Effector CD8-positive, alpha-beta T cell (primary cell): Measurements from ENCODE around the gene SLC12A5.
"Not testable (repeated sequence)": the region's sequence is repeated elsewhere in the genome, so short reads cannot be mapped to it uniquely, and the experiment has no call there.

Source experiments
- DNase-seq: peaks from one replicate; lab custom pipeline; 2025; lab: John Stamatoyannopoulos, UW
- total RNA-seq, 4 experiments: gene quantifications; one replicate each; lab custom pipeline; 2026; lab: John Stamatoyannopoulos, UW

SLC12A5 gene
- 0 to 0.09 (median 0) reads per million in 4 experiments for total RNA-seq

DNA sequence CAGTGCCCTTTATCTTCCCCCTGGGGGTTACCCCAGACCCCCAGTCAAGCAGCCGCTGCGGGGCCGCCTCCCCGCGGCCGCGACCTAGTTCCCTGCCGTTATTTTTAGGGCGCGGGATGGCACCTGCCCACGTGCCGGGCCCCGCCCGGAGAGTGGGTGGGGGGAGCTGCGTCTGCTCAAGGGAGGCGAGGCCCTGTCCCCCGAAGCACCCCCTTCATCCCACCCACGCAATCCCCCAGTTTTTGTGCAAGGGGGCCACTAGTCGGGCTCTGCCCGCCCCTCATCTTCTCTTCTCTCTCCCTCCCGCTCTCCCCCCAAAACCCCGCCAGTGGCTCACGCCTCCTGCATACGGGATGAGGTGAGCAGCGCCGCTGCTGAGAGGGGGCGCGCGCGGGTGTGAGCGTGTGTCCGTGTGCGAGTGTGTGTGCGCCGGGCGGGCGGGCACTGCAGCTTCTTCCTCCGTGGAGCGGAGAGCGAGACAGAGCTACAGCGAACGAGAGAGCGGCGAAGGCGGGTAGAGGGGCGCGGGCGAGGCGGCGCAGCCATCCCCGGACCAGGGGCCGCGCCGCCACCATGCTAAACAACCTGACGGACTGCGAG, at the start of gene SLC12A5:
SLC12A5 (plus strand) TSS at position 444 of the 600 bp plus-strand sequence; CDS start at position 574, 130 bp downstream.
- no peak for DNase-seq

DNA sequence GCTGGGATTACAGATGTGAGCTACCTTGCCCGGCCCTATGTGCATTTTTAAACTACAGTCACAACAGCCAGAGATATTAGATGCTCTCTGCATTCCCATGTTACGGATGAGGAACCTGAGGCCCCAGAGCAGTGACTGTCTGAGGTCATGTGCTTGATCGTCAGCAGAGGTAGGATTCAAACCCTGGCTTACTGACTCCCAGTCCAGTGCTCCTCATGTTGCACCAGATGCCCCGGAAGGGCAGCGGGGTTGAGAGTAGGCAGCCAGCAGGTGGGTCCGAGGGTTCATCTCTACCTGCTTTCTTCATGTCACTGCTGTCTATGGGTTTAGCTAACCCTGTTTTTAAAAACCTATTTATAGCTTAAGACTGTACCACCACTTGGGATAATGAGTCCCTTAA, 47.8 kb upstream of the SLC12A5 start:
- DNase-seq, result no peak

DNA sequence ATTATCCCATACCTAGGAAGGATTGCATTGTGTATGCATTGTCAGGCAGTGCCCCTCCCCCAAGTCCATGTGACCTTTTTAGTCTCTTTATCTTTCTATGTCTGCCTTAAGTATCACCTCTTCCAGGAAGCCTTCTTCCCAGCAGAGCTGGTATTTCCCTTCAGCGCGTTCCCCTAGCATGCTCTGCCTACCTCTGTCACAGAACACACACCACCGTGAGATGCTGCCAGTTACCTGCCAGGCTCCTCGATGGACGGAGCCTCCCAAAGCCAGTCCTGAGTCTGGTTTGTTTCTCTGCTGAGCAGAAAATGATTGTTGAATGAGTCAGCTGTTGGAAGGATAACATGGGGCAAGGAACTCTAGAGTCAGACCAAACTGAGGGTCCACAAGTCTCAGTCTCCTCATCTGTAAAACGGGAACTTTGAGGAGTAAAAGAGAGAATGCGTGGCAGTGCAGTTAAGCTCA, 45.7 kb upstream of the SLC12A5 start:
- no peak for DNase-seq

DNA sequence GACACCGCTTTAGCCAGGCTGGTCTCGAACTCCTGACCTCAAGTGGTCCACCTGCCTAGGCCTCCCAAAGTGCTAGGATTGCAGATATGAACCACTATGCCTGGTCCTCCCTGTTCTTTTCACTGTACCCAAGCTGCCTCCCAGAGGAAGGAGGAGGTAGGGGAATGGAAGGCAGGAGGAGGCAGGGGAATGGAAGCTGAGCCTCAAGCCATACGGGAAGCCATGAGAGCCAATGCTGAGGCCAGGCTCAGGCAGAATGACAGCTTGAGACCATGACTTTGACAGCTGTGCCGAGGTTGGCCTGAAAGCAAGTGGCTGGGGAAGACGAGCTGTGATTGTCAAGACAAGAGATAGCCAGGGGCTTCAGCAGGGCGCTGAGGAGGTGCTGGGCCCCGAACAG, 43.4 kb upstream of the SLC12A5 start:
- DNase-seq, result no peak

DNA sequence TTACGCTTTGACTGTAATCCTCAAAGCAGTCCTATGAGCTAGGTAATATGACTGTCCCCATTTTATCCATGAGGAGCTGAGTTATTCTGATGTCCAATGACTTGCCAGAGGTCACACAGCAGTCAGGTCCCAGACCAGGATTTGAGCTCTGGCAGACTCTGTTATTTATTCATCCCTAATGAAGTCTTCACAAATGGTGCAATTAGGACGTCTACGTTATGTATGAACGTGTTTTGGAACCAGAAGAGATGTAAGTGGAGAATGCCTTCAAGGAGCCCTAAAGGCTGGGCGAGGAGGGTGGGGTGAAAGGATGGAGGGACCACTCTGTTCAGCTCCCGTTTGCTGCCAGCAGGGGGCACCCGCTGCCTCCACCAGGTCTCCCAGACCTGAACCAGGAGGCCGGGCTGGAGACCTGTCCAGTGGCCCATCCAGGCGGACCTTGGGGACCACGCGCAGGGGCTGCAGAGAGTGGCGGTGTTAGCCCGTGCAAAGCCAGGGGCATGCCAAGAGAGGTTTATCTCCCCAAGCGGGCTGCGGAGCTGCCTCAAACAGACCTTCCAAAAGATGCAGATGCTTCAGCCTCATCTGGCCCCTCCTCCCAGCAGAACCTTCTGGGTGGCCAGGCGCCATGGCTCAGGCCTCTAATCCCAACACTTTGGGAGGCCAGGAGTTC, 41.8 kb upstream of the SLC12A5 start:
- peak; percentile 64 for DNase-seq

DNA sequence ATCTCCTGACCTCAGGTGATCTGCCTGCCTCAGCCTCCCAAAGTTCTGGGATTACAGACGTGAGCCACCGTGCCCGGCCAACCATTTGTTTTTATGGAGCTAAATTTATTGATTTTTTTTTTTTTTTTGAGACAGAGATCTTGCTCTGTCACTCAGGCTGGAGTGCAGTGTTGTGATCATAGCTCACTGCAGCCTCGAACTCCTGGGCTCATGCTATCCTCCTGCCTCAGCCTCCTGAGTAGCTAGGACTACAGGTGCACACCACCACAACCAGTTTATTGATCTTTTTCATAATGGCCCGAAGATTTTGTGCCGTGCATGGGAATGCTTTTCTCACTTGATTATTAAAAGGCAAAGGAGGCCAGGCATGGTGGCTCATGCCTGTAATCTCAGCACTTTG, 40.2 kb upstream of the SLC12A5 start:
- DNase-seq, result not testable (repeated sequence)

DNA sequence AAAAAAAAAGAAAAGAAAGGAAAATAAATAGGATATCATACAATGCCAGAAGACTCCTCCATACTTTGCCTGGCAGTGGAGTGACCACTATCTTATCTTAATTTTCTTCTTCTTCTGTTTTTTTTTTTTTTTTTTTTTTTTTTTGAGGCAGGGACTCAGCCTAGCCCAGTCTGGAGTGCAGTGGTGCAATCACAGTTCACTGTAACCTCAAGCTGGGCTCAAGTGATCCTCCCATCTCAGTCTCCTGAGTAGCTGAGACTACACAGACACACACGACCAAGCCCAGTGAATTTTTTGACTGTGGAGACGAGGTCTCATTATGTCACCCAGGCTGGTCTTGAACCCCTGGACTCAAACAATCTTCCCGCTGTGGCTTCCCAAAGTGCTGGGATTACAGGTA, 37.4 kb upstream of the SLC12A5 start:
- DNase-seq, result no peak

DNA sequence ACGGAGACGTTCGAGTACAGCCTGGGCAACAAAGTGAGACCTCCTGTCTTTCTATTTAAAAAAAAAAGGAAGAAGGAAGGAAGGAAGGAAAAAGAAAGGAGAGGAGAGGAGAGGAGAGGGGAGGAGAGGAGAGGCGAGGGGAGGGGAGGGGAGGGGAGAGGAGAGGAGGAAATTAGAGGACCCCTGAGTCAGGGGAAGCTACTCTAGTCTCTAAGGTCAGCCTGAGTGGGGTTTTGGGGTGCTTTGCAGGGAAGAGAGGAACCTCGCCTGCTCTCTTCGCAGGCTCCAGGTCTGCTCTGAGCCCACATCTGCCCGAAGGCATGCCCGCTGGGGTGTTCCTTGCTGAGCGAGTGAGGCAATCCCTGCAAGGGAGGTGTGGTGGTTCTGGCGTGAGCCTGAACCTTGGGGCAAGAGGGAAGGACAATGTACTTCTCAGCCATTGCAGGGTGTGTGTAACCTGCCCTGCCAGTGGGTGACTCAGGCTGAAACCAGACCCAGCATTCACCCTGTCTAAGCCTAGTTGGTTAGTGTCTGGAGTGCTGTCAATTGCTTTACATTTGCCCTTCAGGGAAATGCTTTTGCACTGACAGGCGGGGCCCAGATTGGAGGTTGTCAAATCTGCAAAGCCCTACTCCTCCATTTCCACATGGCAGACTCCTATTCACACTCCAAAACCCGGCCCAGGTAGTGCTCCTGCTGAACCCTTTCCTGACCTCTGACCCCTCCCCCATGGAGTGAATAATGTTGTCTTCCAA, 35.6 kb upstream of the SLC12A5 start:
- DNase-seq, result no peak

DNA sequence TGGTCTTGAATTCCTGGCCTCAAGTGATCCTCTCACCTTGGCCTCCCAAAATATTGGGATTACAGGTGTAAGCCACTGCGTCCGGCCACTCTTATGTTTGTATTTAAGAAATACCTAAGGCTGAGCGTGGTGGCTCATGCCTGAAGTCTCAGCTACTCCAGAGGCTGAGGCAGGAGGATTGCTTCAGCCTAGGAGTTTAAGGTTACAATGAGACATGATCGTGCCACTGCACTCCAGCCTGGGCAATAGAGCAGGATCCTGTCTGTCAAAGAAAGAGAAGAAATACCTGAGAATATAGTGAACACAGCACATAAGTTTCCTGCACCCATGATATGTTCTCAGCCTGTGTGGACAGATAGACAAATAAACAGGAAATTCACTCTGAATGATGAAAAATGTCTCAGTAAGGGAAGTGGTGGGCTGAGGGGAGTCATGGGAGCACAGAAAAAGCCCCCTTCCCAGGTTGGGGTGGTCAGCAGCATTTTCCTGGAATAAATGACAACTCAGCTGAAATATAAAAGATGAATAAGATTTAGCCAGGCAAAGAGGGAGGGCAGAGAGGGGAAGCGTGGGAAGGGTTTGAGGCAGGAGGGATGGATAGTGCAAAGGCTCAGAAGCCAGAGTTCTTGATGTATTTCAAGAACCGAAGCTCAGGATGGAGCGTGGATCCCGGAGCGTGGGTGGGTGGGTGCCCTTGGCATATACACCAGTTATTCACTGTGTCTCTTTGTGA, 34.1 kb upstream of the SLC12A5 start:
- no peak for DNase-seq

DNA sequence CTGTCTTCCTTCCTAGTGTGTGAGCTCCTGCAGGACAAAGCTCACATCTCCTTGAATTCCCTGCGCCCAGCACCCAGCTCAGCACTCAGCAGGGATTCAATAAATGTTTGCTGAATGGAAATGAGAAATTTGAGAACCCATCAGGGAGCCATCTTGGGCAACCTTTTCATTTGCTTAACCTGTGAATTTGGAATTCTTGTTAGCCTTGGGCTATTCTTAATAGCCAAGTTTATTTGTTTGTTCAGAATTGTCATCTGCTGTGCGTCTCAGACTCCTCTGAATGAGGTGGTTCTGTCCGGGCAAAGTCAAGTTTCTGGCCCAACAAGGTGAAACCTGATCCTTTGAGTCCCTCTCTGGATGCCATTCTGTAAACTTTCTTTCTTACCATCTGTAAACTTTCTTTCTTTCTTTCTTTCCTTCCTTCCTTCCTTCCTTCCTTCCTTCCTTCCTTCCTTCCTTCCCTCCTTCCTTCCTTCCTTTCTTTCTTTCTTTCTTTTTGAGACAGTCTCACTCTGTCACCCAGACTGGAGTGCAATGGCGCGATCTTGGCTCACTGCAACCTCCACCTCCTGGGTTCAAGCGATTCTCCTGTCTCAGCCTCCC, 33.4 kb upstream of the SLC12A5 start:
- DNase-seq, result not testable (repeated sequence)

DNA sequence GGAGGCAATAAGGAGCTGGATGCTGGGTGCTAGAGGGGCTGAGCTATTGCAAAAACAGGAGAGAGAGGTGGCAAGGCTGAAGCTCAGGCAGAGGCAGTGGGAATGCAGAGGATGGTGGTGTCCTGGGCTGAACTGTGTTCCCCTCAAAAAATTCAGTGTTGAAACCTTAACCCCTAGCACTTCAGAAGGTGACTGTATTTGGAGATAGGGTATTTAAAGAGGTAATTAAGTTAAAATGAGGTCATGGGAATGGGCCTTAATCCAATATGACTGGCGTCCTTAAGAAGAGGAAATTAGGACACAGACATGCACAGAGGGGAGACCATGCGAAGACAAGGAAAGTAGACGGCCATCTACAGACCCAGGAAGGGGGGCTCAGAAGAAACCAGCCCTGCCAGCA, 31.8 kb upstream of the SLC12A5 start:
- no peak for DNase-seq

DNA sequence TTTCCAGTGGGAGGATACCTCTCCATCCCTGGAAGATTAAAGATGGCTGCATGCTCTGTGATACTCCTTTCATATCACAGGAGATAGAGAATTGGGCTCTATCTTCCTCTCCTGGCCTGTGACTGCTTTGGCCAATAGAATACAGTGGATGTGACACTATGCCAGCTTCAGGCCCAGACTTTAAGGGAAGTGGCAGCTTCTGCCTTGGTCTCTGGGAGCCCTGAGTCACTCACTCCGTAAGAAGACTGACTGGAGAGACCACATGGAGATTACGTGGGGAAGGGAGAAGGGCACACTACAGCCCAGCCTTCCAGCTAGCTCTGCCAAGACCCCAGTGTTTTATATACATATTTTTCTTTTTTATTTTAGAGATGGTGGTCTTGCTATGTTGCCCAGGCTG, 30.7 kb upstream of the SLC12A5 start:
- no peak for DNase-seq

DNA sequence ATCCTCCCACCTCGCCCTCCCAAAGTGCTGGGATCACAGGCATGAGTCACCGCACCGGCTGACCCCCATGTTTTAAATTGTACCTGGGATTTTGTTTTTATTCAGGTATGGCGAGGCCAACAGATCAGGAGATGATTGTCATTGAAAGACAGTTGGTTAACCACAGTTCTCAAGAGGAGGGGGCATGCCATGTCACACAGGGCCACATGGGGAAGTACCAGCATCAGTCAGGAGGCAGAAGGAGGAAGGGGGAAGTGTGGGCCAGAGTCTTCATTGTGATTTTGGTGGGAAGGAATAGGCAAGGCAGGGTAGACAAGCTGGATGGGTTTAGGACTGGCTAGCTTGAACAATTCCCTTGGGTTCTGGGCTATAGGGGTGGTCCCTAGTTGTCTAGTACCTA, 30.3 kb upstream of the SLC12A5 start:
- no peak for DNase-seq

DNA sequence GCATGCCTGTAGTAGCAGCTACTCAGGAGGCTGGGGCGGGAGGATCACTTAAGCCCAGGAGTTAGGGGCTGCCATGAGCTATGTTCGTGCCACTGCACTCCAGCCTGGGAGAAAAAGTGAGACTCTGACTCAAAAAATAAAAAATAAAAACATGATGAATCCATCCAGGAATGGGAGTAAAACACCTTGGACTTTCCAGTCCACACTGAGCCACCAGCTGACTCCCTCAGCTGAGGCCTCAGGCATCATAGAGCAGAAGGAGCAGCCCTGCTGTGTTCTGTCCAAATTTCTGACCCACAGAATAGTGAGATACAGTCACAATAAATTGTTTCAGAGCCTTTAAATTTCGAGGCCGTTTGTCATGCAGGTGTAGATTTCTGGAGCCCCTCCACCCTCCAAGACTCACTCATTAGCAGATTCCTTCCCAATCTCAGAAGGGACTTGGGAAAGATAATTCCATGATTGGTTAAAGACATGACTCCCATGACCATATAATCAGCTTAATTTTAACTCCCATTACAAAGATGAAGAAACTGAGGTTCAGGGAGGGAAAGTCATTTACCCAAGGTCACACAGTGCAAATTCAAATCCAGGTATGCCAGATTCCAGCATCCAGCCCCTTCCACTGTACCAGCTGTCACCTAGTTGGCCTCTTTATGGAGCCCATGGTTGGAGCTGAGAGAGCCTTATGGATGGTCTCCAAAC, 29.3 kb upstream of the SLC12A5 start:
- no peak for DNase-seq

DNA sequence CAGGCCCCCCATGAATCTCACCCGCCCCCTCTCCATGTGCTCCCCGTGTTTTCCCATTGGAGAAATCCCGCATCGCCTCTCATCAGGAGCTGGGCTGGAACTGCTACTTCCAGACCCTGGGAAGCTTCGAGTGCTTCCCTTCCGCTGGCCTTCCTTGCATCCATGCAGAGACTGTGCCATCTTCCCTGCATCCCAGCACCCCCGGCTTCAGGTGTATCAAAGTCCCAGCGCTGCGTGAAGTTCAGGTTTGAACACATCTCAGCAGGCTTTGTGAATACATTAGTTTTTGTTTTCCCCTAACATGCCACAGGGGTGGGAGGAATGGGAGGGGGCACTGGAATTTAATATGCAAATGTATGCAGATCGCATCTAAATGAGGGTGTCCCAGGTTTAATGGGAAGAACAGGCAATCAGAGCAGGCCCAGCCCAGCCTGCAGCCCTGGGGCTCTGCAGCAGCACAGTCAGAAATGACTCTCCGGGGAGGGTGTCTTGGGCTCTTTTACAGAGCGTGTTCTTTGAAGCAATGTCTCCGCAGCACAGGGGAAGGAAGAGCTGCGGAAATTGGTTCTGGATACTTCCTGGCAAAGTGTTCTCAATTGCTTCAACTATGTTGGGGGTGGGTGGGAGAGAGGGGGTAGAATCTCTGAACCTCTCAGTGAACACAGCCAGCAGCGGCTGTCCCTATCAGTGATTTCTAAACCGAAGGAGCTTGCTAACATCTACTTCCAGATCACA, 28.6 kb upstream of the SLC12A5 start:
- DNase-seq, result no peak

DNA sequence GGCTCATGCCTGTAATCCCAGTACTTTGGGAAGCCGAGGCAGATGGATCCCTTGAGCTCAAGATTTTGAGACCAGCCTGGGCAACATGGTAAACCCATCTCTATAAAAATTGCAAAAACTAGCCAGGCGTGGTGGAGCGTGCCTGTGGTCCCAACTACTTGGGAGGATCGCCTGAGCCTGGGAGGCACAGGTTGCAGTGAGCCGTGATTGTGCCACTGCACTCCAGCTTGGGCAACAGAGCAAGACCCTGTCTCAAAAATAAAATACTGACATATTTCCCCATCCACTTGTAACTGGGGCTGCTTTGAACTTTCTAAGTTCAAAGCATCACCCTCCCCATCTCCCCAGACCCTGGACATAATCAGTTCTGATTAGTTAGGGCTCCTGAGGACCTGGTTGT, 27.5 kb upstream of the SLC12A5 start:
- no peak for DNase-seq

DNA sequence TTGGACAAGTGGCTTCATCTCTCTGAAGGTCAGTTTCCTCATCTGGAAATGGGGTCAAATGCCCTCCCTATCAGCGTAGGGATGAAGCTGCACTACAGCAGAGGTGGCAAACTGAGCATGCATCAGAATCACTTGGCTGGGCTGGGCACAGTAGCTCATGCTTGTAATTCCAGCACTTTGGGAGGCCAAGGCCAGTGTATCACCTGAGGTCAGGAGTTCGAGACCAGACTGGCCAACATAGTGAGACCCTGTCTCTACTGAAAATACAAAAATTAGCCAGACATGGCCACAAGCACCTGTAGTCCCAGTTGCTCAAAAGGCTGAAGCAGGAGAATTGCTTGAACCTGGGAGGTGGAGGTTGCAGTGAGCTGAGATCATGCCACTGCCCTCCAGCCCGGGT, 27.0 kb upstream of the SLC12A5 start:
- no peak for DNase-seq

DNA sequence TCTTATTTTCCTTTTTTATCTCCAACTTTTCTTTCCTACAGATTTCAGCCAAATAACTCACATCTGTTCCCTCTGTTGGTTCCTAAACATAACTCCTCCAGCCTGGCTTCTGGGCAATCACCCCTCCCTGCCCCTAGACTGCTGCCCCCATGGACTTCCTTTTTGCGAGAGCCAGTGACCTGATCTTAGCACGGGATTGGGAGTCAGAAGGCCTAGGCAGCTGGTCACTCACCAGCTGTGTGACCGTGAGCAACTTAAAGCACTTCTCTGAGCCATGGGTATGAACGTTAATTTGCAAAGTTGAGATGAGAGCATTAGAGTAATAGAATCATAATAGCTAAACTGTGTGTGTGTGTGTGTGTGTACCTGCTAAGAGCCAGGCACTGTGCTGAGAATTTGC, 24.8 kb upstream of the SLC12A5 start:
- no peak for DNase-seq

DNA sequence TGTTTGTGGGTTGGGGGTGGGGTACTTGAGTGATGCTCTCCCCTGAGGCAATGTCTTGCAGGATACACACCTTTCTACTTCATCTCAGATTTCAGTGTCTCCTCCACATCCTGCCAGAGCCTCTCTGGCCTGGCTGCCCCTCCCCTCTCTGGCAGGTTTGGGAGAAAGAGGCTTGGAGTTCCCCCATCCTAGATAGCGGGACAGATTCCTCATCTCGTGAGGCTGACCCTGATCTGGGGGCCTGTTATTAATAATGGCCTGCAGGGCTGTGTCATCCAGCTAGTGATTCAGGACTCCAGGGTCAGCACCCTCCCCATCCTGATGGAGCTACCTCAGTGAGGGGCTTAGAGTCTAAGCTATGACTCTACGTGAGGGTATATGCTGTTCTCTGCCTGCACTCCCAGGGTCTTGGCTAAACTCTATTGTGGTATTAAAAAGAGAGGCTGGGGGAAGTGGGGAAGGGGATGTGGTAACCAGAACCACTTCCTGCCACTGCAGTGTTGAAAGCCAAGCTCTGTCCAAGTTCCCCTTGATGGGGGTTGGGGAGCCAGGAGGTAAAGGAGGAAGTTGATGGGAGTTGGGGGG, 24.0 kb upstream of the SLC12A5 start:
- no peak for DNase-seq

DNA sequence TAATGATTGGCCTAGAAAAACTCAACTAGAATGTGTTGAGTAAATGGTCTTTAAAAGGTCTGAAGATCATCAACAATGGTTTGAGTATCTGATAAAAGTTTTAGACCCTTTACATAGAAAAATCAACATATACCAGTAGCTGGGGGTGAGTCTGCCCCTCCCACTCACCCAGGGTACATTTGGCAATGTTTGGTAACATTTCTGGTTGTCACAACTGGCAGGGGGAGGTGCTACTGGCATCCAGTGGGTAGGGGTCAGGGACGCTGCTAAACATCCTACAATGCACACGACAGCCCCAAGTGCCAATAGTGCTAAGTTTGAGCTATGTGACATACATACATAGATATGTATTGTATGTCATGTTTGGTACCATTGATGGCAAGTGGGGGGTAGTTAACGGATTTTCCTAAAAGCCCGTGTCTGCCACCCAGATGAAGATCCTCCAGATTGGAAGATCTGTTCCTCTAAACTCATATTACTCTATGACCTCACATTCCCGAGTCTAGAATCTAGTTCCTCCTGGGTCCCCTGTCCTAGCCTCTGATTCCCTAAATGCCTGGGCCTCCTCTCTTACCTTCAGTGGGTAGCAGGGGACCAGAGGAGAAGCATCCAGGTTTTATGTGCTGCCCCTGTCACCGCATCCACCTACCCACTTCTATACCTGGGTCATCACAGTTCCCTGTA, 22.9 kb upstream of the SLC12A5 start:
- DNase-seq, result no peak
